OCI-LY7 (cell line): ENCODE data around the gene SMTNL2.

Experiments used
- EZH2phosphoT487 ChIP-seq: fragments of 200-600 bp; sonication (generic); IDR thresholded peaks from 2 replicates; pipeline ENCODE4 v1.6.1; 2018; ENCODE audit warnings: low read depth, borderline replicate concordance, mild to moderate bottlenecking, mixed run types, antibody characterized with exemption, low read length, moderate library complexity, mixed read lengths
- TF ChIP-seq, protein P1 (sequence below): fragments of 200-600 bp; sonication (generic); conservative IDR thresholded peaks from 2 replicates; pipeline ENCODE4 v1.5.1; 2014; ENCODE audit warnings: mild to moderate bottlenecking, antibody characterized with exemption, low read length, moderate library complexity, mixed read lengths

DNA sequence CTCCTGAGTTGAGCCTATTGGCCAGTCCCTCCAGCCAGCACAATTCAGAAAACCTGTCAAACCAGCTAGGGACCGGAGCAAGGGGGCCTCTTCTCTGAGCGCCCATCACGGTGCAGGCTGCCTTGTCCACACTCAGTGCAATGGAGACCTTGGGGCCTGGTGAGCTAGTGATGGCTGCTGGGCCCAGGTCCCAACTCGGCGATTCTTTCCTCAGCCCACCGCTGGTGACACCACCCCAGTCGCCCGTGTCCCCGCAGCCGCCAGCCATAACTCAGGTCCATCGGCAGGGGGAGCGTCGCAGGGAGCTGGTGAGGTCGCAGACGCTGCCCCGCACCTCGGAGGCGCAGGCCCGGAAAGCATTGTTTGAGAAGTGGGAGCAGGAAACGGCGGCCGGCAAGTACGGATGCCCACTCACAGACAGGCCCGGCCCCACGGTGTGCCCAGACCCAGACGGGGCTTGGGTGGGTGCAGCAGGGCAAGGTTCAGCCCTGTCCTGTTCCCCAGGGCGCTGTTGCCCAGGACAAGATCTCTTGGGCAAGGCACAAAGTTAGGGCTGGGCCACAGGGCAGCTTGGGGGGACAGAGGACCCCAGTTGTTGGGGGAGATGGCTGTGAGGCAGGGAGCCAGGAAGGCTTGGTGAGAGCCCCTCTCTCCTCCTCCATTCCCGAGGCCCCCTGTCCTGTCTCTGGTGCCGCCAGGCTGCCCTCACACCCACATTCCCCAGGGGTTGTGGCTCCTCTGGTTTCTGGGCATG, 10.8 kb downstream of the SMTNL2 start:
- TF ChIP-seq, protein P1, sequence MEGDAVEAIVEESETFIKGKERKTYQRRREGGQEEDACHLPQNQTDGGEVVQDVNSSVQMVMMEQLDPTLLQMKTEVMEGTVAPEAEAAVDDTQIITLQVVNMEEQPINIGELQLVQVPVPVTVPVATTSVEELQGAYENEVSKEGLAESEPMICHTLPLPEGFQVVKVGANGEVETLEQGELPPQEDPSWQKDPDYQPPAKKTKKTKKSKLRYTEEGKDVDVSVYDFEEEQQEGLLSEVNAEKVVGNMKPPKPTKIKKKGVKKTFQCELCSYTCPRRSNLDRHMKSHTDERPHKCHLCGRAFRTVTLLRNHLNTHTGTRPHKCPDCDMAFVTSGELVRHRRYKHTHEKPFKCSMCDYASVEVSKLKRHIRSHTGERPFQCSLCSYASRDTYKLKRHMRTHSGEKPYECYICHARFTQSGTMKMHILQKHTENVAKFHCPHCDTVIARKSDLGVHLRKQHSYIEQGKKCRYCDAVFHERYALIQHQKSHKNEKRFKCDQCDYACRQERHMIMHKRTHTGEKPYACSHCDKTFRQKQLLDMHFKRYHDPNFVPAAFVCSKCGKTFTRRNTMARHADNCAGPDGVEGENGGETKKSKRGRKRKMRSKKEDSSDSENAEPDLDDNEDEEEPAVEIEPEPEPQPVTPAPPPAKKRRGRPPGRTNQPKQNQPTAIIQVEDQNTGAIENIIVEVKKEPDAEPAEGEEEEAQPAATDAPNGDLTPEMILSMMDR = peak; percentile 56
- TF ChIP-seq EZH2phosphoT487 = no peak
